Kidney (tissue), 14 donors: ENCODE measurements around the gene ADAM30. TPM values are rescaled to one million over a fixed set of nuclear protein-coding genes. Genes with fewer than 3 reads are reported as not detected.

Experiments
- DNase-seq, 5 donors: peaks; one replicate each; pipeline ENCODE4 v3.0.0-alpha.2; 2013 to 2020
- FAIRE-seq: peaks from 2 replicates; lab custom pipeline; 2012; peaks lifted over from hg19 to GRCh38; lab: Jason Lieb, UNC
- H3K27ac ChIP-seq, 2 donors: one replicate each; pipeline ENCODE4 v1.7.0; 2013; ENCODE audit warnings: low read depth in 2 of 2, low read length in 2 of 2, inconsistent platforms in 1 of 2
- H3K27me3 ChIP-seq: one replicate; pipeline ENCODE4 v1.7.1; 2013; ENCODE audit warnings: low read length, inconsistent platforms; ENCODE audit not compliant: control insufficient read depth, insufficient read depth
- H3K36me3 ChIP-seq, 3 donors: one replicate each; pipeline versions ENCODE4 v1.7.0 to v1.7.1; 2013; ENCODE audit warnings: low read length in 3 of 3, control low read depth in 1 of 3, inconsistent platforms in 1 of 3; ENCODE audit not compliant: insufficient read depth in 3 of 3, control insufficient read depth in 2 of 3
- H3K4me1 ChIP-seq, 3 donors: one replicate each; pipeline versions ENCODE4 v1.7.0 to v1.7.1; 2013; ENCODE audit warnings: low read length in 3 of 3, inconsistent platforms in 1 of 3, low read depth in 1 of 3; ENCODE audit not compliant: control insufficient read depth in 2 of 3, insufficient read depth in 2 of 3
- H3K4me3 ChIP-seq, 3 donors: one replicate each; pipeline versions ENCODE4 v1.7.0 to v1.8.1; 2013; ENCODE audit warnings: low read length in 3 of 3, control low read depth in 1 of 3, inconsistent platforms in 1 of 3
- H3K9ac ChIP-seq, 3 donors: one replicate each; pipeline versions ENCODE4 v1.7.0 to v1.7.1; 2013; ENCODE audit warnings: low read length in 3 of 3, control low read depth in 1 of 3, inconsistent platforms in 1 of 3
- H3K9me3 ChIP-seq, 3 donors: one replicate each; pipeline versions ENCODE4 v1.7.0 to v1.7.1; 2013; ENCODE audit warnings: low read length in 3 of 3, control low read depth in 1 of 3, inconsistent platforms in 1 of 3; ENCODE audit not compliant: control insufficient read depth in 2 of 3, insufficient read depth in 1 of 3
- CTCF ChIP-seq: IDR thresholded peaks from 3 replicates; pipeline ENCODE4 v1.5.1; 2012; ENCODE audit warnings: mild to moderate bottlenecking, moderate library complexity, borderline replicate concordance; ENCODE audit not compliant: insufficient read depth; ENCODE audit errors: extremely low read depth
- intact Hi-C: fragments of 100-400 bp; cut with DNase I; formaldehyde crosslinking; loops from one replicate; pipeline ENCODE4 v1.11.1; 2022
- polyA plus RNA-seq: library from polyadenylated mRNA; stranded (reverse); fragments of 350-450 nt; fragmentation: Illumina TruSeq; extraction: RNeasy Lipid Tissue Mini Kit (QIAGEN cat#74804); gene quantifications from one replicate; pipeline ENCODE4 v1.2.3, GENCODE V29; 2014; ENCODE audit warnings: low read depth, low replicate concordance; ENCODE audit not compliant: insufficient read depth
- total RNA-seq: library from RNA; stranded (reverse); fragmentation: NEBNext Ultra II Directional; extraction: Animal tissue kit (Norgen Biotek cat#: 25700); gene quantifications from one replicate; pipeline ENCODE4 v1.2.1, GENCODE V29; 2021
- donor health status: control.
- donor health status: control.
- donor health status: control.
- donor health status: control.
- donor health status: control.
- donor health status: DM: yes; HTN: yes; CAD: no.
- donor health status: Normal renal cell carcinoma (clear cell type).

The ADAM30 gene
- total and polyA plus RNA-seq, 2 donors from 2014 or later, result not detected

- Histone ChIP-seq H3K4me3 (no peak overlapping the region), H3K27ac (no peak overlapping the region), H3K27me3 (no peaks in the 10 kb centered on the region), H3K36me3 (peaks cover 14 to 23% (median 18%) of the 10 kb centered on the region in 3 donors), H3K9me3 (no peaks in the 10 kb centered on the region), H3K9ac (no peak overlapping the region), H3K4me1 (no peaks in the 10 kb centered on the region)
- intact Hi-C loops, result no loop called here
- no peak for TF ChIP-seq CTCF
- no peak for FAIRE-seq
- no peak for DNase-seq
Observed at GRCh38 chr1:119940697-119941096, 44.4 kb upstream of the ADAM30 start.

GRCh38 chr1:119937198-119937597 lies 40.9 kb upstream of the ADAM30 start:
- Histone ChIP-seq H3K36me3 (peaks cover 34 to 38% (median 34%) of the 10 kb centered on the region in 3 donors), H3K9me3 (peaks cover 2 to 6% (median 5%) of the 10 kb centered on the region in 3 donors), H3K27ac (no peak overlapping the region), H3K4me3 (no peak overlapping the region), H3K4me1 (no peaks in the 10 kb centered on the region), H3K27me3 (no peaks in the 10 kb centered on the region), H3K9ac (no peak overlapping the region)
- intact Hi-C loops, result no loop called here
- TF ChIP-seq CTCF, result no peak
- no peak for FAIRE-seq
- DNase-seq, result no peak

GRCh38 chr1:119935915-119936314 lies 39.6 kb upstream of the ADAM30 start:
- intact Hi-C loops, result no loop called here
- TF ChIP-seq CTCF, result no peak
- no peaks in the 10 kb centered on the region for H3K4me1 ChIP-seq
- no peaks in the 10 kb centered on the region for H3K27me3 ChIP-seq
- H3K36me3 ChIP-seq, result peaks cover 29 to 38% (median 34%) of the 10 kb centered on the region in 3 donors
- DNase-seq (no peak), FAIRE-seq (no peak)
- H3K9ac ChIP-seq, result no peak overlapping the region
- no peak overlapping the region for H3K27ac ChIP-seq
- H3K4me3 ChIP-seq, result no peak overlapping the region
- peaks cover 2 to 6% (median 5%) of the 10 kb centered on the region in 3 donors for H3K9me3 ChIP-seq

GRCh38 chr1:119935373-119935772 lies 39.1 kb upstream of the ADAM30 start:
- intact Hi-C loops, result no loop called here
- FAIRE-seq, result no peak
- no peak for DNase-seq
- Histone ChIP-seq H3K27me3 (no peaks in the 10 kb centered on the region), H3K36me3 (peaks cover 26 to 36% (median 32%) of the 10 kb centered on the region in 3 donors), H3K4me1 (no peaks in the 10 kb centered on the region), H3K4me3 (no peak overlapping the region), H3K27ac (no peak overlapping the region), H3K9ac (no peak overlapping the region), H3K9me3 (peaks cover 2 to 6% (median 5%) of the 10 kb centered on the region in 3 donors)
- no peak for TF ChIP-seq CTCF
